Skeletal muscle tissue (tissue), 4 donors: ENCODE measurements around the gene CTSS. TPM values are rescaled to one million over a fixed set of nuclear protein-coding genes. Genes with fewer than 3 reads are reported as not detected.
A peak's percentile ranks its signal among the peaks of the same experiment; 100 is the strongest.

Source experiments
- H3K27ac ChIP-seq: one replicate; pipeline ENCODE4 v1.7.0; 2013; ENCODE audit warnings: mild to moderate bottlenecking, low read depth, low read length, inconsistent platforms
- H3K27me3 ChIP-seq, 3 donors: one replicate each; pipeline ENCODE4 v1.7.0; 2013; ENCODE audit warnings: low read length in 3 of 3; ENCODE audit not compliant: control insufficient read depth in 3 of 3, insufficient read depth in 3 of 3
- H3K36me3 ChIP-seq, 3 donors: one replicate each; pipeline ENCODE4 v1.7.0; 2013; ENCODE audit warnings: low read length in 3 of 3; ENCODE audit not compliant: control insufficient read depth in 3 of 3, insufficient read depth in 3 of 3
- H3K4me1 ChIP-seq, 3 donors: one replicate each; pipeline ENCODE4 v1.7.0; 2013; ENCODE audit warnings: low read length in 3 of 3, mild to moderate bottlenecking in 3 of 3; ENCODE audit not compliant: control insufficient read depth in 3 of 3, insufficient read depth in 3 of 3
- H3K4me3 ChIP-seq, 3 donors: one replicate each; pipeline ENCODE4 v1.7.0; 2013; ENCODE audit warnings: low read length in 3 of 3
- H3K9ac ChIP-seq, 3 donors: one replicate each; pipeline ENCODE4 v1.7.0; 2013; ENCODE audit warnings: low read length in 3 of 3, mild to moderate bottlenecking in 3 of 3, moderate library complexity in 2 of 3, low read depth in 1 of 3
- H3K9me3 ChIP-seq, 3 donors: one replicate each; pipeline ENCODE4 v1.7.0; 2013; ENCODE audit warnings: low read length in 3 of 3; ENCODE audit not compliant: control insufficient read depth in 3 of 3
- total RNA-seq: library from RNA; depleted of rRNA; stranded (reverse); fragments of >200 nt; gene quantifications from one replicate; pipeline ENCODE4 v1.2.3, GENCODE V29; 2014
- donor health status: Osteomylitis.

Gene CTSS
- total RNA-seq: 29.2 TPM

GRCh38 chr1:150765296-150765976, at the start of gene CTSS:
TSS of gene CTSS (minus strand) at chr1:150765778. CDS start at chr1:150764763, 1,015 bp downstream.
- peak within 1 kb of the TSS; percentile 45 to 67 (median 50) for H3K9ac ChIP-seq
- peak within 1 kb of the TSS; percentile 54 to 72 (median 63) for H3K4me3 ChIP-seq
- H3K9me3 ChIP-seq: no peaks in the 10 kb centered on the region
- peak within 1 kb of the TSS; percentile 70 for H3K27ac ChIP-seq
- no peaks in the 10 kb centered on the region for H3K27me3 ChIP-seq
- H3K4me1 ChIP-seq: peaks cover 0 to 3% (median 0%) of the 10 kb centered on the region in 3 donors
- no peaks in the 10 kb centered on the region for H3K36me3 ChIP-seq

GRCh38 chr1:150813028-150813707, 47.6 kb upstream of the CTSS start:
- Histone ChIP-seq H3K4me3 (no peak overlapping the region), H3K27me3 (no peaks in the 10 kb centered on the region), H3K36me3 (peaks cover 47 to 63% (median 53%) of the 10 kb centered on the region in 3 donors), H3K9me3 (no peaks in the 10 kb centered on the region), H3K27ac (no peak overlapping the region), H3K4me1 (no peaks in the 10 kb centered on the region), H3K9ac (no peak overlapping the region)

GRCh38 chr1:150810958-150811659, 45.5 kb upstream of the CTSS start:
- peaks cover 30 to 45% (median 36%) of the 10 kb centered on the region in 3 donors for H3K36me3 ChIP-seq
- no peak overlapping the region for H3K4me3 ChIP-seq
- H3K27ac ChIP-seq: no peak overlapping the region
- no peaks in the 10 kb centered on the region for H3K4me1 ChIP-seq
- no peaks in the 10 kb centered on the region for H3K27me3 ChIP-seq
- H3K9me3 ChIP-seq: no peaks in the 10 kb centered on the region
- H3K9ac ChIP-seq: no peak overlapping the region

- Histone ChIP-seq H3K27ac (no peak overlapping the region), H3K27me3 (no peaks in the 10 kb centered on the region), H3K9me3 (no peaks in the 10 kb centered on the region), H3K9ac (no peak overlapping the region), H3K4me1 (no peaks in the 10 kb centered on the region), H3K36me3 (peaks cover 28 to 41% (median 31%) of the 10 kb centered on the region in 3 donors), H3K4me3 (no peak overlapping the region)
Measured at GRCh38 chr1:150809651-150810050, 44.1 kb upstream of the CTSS start.

- Histone ChIP-seq H3K27me3 (no peaks in the 10 kb centered on the region), H3K9ac (no peak overlapping the region), H3K4me3 (no peak overlapping the region), H3K27ac (peak overlapping the region; percentile 25), H3K9me3 (no peaks in the 10 kb centered on the region), H3K36me3 (peaks cover 23 to 36% (median 24%) of the 10 kb centered on the region in 3 donors), H3K4me1 (no peaks in the 10 kb centered on the region)
Measured at GRCh38 chr1:150808846-150809245, 43.3 kb upstream of the CTSS start.

- peak within 1 kb of the TSS in 1 of 3 donors; percentile 10 for H3K9ac ChIP-seq
- no peaks in the 10 kb centered on the region for H3K4me1 ChIP-seq
- no peaks in the 10 kb centered on the region for H3K27me3 ChIP-seq
- H3K4me3 ChIP-seq: peak within 1 kb of the TSS; percentile 17 to 72 (median 38)
- H3K9me3 ChIP-seq: no peaks in the 10 kb centered on the region
- H3K27ac ChIP-seq: peak within 1 kb of the TSS; percentile 25
- H3K36me3 ChIP-seq: peaks cover 18 to 31% (median 19%) of the 10 kb centered on the region in 3 donors
Measured at GRCh38 chr1:150808121-150808520, 42.5 kb upstream of the CTSS start, which contains the start of gene CTSK. TSS of gene CTSK (minus strand) at chr1:150808260. CDS start at chr1:150806805, 1,455 bp downstream.

- H3K4me3 ChIP-seq: peak overlapping the region; percentile 17 to 72 (median 38)
- H3K27ac ChIP-seq: no peak overlapping the region
- peaks cover 11 to 24% (median 13%) of the 10 kb centered on the region in 3 donors for H3K36me3 ChIP-seq
- no peaks in the 10 kb centered on the region for H3K4me1 ChIP-seq
- H3K27me3 ChIP-seq: no peaks in the 10 kb centered on the region
- H3K9me3 ChIP-seq: no peaks in the 10 kb centered on the region
- H3K9ac ChIP-seq: peak overlapping the region in 1 of 3 donors; percentile 10
Measured at GRCh38 chr1:150807249-150808023, 41.9 kb upstream of the CTSS start.

GRCh38 chr1:150805899-150806298, 40.3 kb upstream of the CTSS start:
- peaks cover 0 to 9% (median 0%) of the 10 kb centered on the region in 3 donors for H3K36me3 ChIP-seq
- H3K9ac ChIP-seq: no peak overlapping the region
- no peak overlapping the region for H3K4me3 ChIP-seq
- H3K4me1 ChIP-seq: no peaks in the 10 kb centered on the region
- H3K9me3 ChIP-seq: no peaks in the 10 kb centered on the region
- no peak overlapping the region for H3K27ac ChIP-seq
- H3K27me3 ChIP-seq: no peaks in the 10 kb centered on the region

GRCh38 chr1:150804671-150805070, 39.1 kb upstream of the CTSS start:
- Histone ChIP-seq H3K27me3 (no peaks in the 10 kb centered on the region), H3K9me3 (no peaks in the 10 kb centered on the region), H3K4me1 (no peaks in the 10 kb centered on the region), H3K4me3 (no peak overlapping the region), H3K27ac (no peak overlapping the region), H3K36me3 (peaks cover 0 to 3% (median under 1%) of the 10 kb centered on the region in 3 donors), H3K9ac (no peak overlapping the region)
